Calu3 (cell line): ENCODE results near the gene PRKCI. TPM values are rescaled to one million over a fixed set of nuclear protein-coding genes. Genes with fewer than 3 reads are reported as not detected.

Experiments
- BruUV-seq: library from RNA; stranded (reverse); fragments of 400-500 nt; replicated peaks from 2 replicates; lab custom pipeline; 2021; lab: Mats Ljungman, UMichigan
- CTCF ChIA-PET: fragments of 300-600 bp; sonication (Branson Sonifier 250); formaldehyde crosslinking; loops from one replicate; lab custom pipeline; 2022; ENCODE audit warnings: antibody characterized with exemption; lab: Charles Lee
- DNase-seq: peaks from one replicate; pipeline ENCODE4 v3.0.0; 2022
- H3K27ac Mint-ChIP-seq: one replicate; pipeline ENCODE4 v1.8.0; 2022; ENCODE audit warnings: mixed read lengths; ENCODE audit not compliant: unreplicated experiment
- H3K27me3 Mint-ChIP-seq: one replicate; pipeline ENCODE4 v1.8.0; 2022; ENCODE audit warnings: mixed read lengths; ENCODE audit not compliant: unreplicated experiment
- H3K36me3 Mint-ChIP-seq: one replicate; pipeline ENCODE4 v1.8.0; 2022; ENCODE audit warnings: mild to moderate bottlenecking, moderate library complexity, mixed read lengths; ENCODE audit not compliant: insufficient read depth, unreplicated experiment
- H3K4me1 Mint-ChIP-seq: one replicate; pipeline ENCODE4 v1.8.0; 2022; ENCODE audit warnings: mild to moderate bottlenecking, low read depth, mixed read lengths; ENCODE audit not compliant: unreplicated experiment
- H3K4me3 Mint-ChIP-seq: one replicate; pipeline ENCODE4 v1.8.0; 2022; ENCODE audit warnings: mild to moderate bottlenecking, low read depth, moderate library complexity, mixed read lengths; ENCODE audit not compliant: unreplicated experiment
- H3K9me3 Mint-ChIP-seq: one replicate; pipeline ENCODE4 v1.8.0; 2022; ENCODE audit warnings: low read depth, mixed read lengths; ENCODE audit not compliant: unreplicated experiment
- intact Hi-C: fragments of 100-400 bp; cut with micrococcal nuclease; formaldehyde crosslinking; loops from one replicate; pipeline ENCODE4 v1.10.0; 2022; ENCODE audit not compliant: unreplicated experiment
- total RNA-seq: library from RNA; stranded (reverse); gene quantifications from 2 replicates; pipeline ENCODE4 v1.2.3, GENCODE V29; 2022
- TF ChIP-seq, protein P1 (sequence below): fragments of 200-600 bp; IDR thresholded peaks from one replicate; pipeline ENCODE4 v1.8.0; 2022; ENCODE audit warnings: antibody characterized with exemption; ENCODE audit not compliant: unreplicated experiment

The PRKCI gene
- total RNA-seq, 1 experiment from 2014 or later: 79.5 TPM

DNA sequence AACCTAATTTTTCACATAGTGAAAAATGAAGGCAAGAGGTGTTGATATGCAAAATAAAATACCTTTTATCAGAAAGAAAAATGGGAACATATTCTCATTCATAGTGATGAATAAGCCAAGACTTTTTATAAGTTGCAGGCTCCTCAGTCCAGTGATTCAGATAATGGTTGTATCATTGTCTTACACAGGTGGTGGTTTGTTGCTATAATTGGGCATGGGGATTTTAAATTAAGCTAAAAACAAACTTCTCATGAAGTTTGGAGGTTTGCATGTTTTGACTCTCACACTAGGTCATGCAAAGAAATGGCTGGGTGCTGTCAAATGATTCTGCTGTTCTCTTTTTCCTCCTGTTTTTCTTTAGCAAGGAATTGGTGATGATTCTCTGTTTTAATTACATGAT, 74.5 kb downstream of the PRKCI start:
- TF ChIP-seq, protein P1, sequence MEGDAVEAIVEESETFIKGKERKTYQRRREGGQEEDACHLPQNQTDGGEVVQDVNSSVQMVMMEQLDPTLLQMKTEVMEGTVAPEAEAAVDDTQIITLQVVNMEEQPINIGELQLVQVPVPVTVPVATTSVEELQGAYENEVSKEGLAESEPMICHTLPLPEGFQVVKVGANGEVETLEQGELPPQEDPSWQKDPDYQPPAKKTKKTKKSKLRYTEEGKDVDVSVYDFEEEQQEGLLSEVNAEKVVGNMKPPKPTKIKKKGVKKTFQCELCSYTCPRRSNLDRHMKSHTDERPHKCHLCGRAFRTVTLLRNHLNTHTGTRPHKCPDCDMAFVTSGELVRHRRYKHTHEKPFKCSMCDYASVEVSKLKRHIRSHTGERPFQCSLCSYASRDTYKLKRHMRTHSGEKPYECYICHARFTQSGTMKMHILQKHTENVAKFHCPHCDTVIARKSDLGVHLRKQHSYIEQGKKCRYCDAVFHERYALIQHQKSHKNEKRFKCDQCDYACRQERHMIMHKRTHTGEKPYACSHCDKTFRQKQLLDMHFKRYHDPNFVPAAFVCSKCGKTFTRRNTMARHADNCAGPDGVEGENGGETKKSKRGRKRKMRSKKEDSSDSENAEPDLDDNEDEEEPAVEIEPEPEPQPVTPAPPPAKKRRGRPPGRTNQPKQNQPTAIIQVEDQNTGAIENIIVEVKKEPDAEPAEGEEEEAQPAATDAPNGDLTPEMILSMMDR: no peak
- CTCF ChIA-PET: no interaction called here
- H3K27me3 Mint-ChIP-seq: no peaks in the 10 kb centered on the region

DNA sequence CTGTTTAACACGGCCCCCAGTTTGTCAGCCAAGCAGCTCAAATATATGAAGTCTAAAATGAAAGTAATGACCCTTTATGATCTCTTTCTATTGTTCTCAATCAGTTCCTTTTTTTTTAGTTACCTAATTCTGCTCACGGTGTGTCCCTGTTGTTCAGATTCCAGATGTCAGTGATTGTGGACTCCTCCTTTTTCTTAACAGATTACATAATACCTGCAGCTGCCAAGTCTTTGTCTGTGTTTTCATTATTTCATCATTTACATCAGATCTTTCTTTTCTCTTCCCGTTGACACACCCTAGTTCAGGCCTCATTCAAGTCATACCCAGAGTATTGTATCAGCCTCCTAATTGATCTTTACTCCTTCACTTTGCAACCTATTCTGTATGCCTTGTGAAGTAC, 79.2 kb downstream of the PRKCI start:
- Mint-ChIP-seq H3K27ac (no peak overlapping the region), H3K27me3 (no peaks in the 10 kb centered on the region), H3K4me1 (no peaks in the 10 kb centered on the region), H3K9me3 (no peaks in the 10 kb centered on the region), H3K4me3 (no peak overlapping the region), H3K36me3 (peaks cover 19% of the 10 kb centered on the region)
- no TSS peak for BruUV-seq
- intact Hi-C loops: no loop called here
- TF ChIP-seq, protein P1: no peak
- no peak for DNase-seq
- CTCF ChIA-PET: no interaction called here

More for the DNA sequence above, 74.5 kb downstream of the PRKCI start:
- DNase-seq: no peak
- Mint-ChIP-seq H3K27ac (no peak overlapping the region), H3K36me3 (peaks cover 39% of the 10 kb centered on the region), H3K9me3 (no peaks in the 10 kb centered on the region), H3K4me1 (no peaks in the 10 kb centered on the region), H3K4me3 (no peak overlapping the region)
- intact Hi-C loops: no loop called here
- no TSS peak for BruUV-seq

DNA sequence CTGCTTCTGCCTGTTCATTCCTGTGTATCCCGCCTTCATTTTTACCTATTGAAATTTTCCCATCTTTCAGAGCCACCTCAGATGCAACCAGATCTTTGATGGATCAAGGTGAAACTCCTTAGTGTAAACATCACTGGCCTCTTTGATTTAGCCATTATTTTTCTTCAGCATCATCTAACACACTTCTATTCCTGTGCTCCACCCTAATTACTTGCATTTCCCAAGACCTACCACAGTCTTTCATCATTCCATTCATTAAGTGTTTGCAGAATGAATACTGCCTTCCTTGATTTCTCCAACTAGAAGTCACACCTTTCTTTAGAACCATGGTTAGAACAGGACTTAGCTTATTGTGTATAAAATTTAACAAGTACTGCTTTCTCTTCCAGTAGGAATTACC, 79.8 kb downstream of the PRKCI start:
- intact Hi-C loops: no loop called here
- Mint-ChIP-seq H3K4me1 (no peaks in the 10 kb centered on the region), H3K36me3 (peaks cover 17% of the 10 kb centered on the region), H3K27me3 (no peaks in the 10 kb centered on the region), H3K4me3 (no peak overlapping the region), H3K9me3 (no peaks in the 10 kb centered on the region), H3K27ac (no peak overlapping the region)
- TF ChIP-seq, protein P1: no peak
- no peak for DNase-seq
- CTCF ChIA-PET: no interaction called here
- no TSS peak for BruUV-seq

DNA sequence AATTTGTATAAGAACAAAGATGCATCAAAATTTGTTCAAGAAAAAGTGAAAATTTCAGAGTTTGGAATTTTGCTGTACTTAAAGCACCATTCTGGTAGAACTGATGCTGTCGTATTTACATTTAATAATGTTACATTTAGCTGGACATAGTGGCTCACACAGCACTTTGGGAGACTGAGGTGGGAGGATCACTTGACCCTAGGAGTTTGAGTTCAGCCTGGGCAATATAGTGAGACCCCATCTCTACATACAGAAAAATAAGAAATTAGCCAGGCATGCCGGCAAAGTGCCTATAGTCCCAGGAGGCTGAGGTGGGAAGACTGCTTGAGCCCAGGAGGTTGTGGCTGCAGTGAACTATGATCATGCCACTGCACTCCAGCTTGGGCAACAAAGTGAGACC, 83.8 kb downstream of the PRKCI start:
- no peak overlapping the region for H3K4me3 Mint-ChIP-seq
- peaks cover 10% of the 10 kb centered on the region for H3K36me3 Mint-ChIP-seq
- H3K9me3 Mint-ChIP-seq: no peaks in the 10 kb centered on the region
- intact Hi-C loops: no loop called here
- TF ChIP-seq, protein P1: no peak
- no TSS peak for BruUV-seq
- CTCF ChIA-PET: interaction anchor here (0.7 kb wide), 1 partner anchor 246 kb away, joined by 5 read pairs; no protein-coding TSS in a partner anchor
- peaks cover 16% of the 10 kb centered on the region for H3K4me1 Mint-ChIP-seq
- no peaks in the 10 kb centered on the region for H3K27me3 Mint-ChIP-seq
- DNase-seq: no peak
- no peak overlapping the region for H3K27ac Mint-ChIP-seq
